Loucy (cell line): ENCODE results near the gene C9orf72.

Experiments
- H2AFZ ChIP-seq: fragments of 200-600 bp; sonication (generic); 2 replicates; pipeline ENCODE4 v1.6.0; 2016; ENCODE audit warnings: antibody characterized with exemption, mild to moderate bottlenecking, low read length, moderate library complexity
- H3F3A ChIP-seq: fragments of 200-600 bp; 2 replicates; pipeline ENCODE4 v1.6.0; 2016; ENCODE audit warnings: antibody characterized with exemption, low read depth, mild to moderate bottlenecking
- H3K27me3 ChIP-seq: fragments of 200-600 bp; sonication (generic); 2 replicates; pipeline ENCODE4 v1.6.1; 2014; ENCODE audit warnings: low read length, mild to moderate bottlenecking; ENCODE audit not compliant: insufficient read depth, poor library complexity, severe bottlenecking
- H3K36me3 ChIP-seq: fragments of 200-600 bp; sonication (generic); 2 replicates; pipeline ENCODE4 v1.6.1; 2016; ENCODE audit warnings: low read length; ENCODE audit not compliant: insufficient read depth
- H3K4me1 ChIP-seq: fragments of 200-600 bp; sonication (generic); 2 replicates; pipeline ENCODE4 v1.5.1; 2014; ENCODE audit warnings: low read length, mild to moderate bottlenecking; ENCODE audit not compliant: insufficient read depth, poor library complexity, severe bottlenecking
- H3K4me2 ChIP-seq: fragments of 200-600 bp; sonication (generic); 2 replicates; pipeline ENCODE4 v1.6.0; 2014; ENCODE audit warnings: antibody characterized with exemption, low read length, low read depth, mild to moderate bottlenecking; ENCODE audit not compliant: poor library complexity, severe bottlenecking
- H3K4me3 ChIP-seq: fragments of 200-600 bp; sonication (generic); 2 replicates; pipeline ENCODE4 v1.5.1; 2014; ENCODE audit warnings: low read length, mild to moderate bottlenecking, mixed read lengths; ENCODE audit not compliant: poor library complexity, severe bottlenecking
- H3K79me2 ChIP-seq: fragments of 200-600 bp; sonication (generic); 2 replicates; pipeline ENCODE4 v1.6.1; 2014; ENCODE audit warnings: low read length; ENCODE audit not compliant: insufficient read depth
- H3K9ac ChIP-seq: fragments of 200-600 bp; sonication (generic); 2 replicates; pipeline ENCODE4 v1.6.0; 2014; ENCODE audit warnings: mild to moderate bottlenecking, low read depth, low read length, moderate library complexity; ENCODE audit not compliant: poor library complexity, severe bottlenecking
- H3K9me2 ChIP-seq: fragments of 200-600 bp; sonication (generic); replicated peaks from 2 replicates; pipeline ENCODE4 v1.6.1; 2016; ENCODE audit warnings: low read depth, low read length, mixed read lengths
- H3K9me3 ChIP-seq: fragments of 200-600 bp; sonication (generic); 2 replicates; pipeline ENCODE4 v1.6.1; 2014; ENCODE audit warnings: mild to moderate bottlenecking, antibody characterized with exemption, low read length, low read depth; ENCODE audit not compliant: insufficient read depth
- H4K20me1 ChIP-seq: fragments of 200-600 bp; sonication (generic); 2 replicates; pipeline ENCODE4 v1.6.0; 2014; ENCODE audit warnings: antibody characterized with exemption, low read length, mild to moderate bottlenecking; ENCODE audit not compliant: insufficient read depth, poor library complexity, severe bottlenecking
- CTCF ChIP-seq: fragments of 200-600 bp; sonication (generic); conservative IDR thresholded peaks from 2 replicates; pipeline ENCODE4 v1.5.1; 2014; ENCODE audit warnings: mild to moderate bottlenecking, antibody characterized with exemption, low read length
- EZH2phosphoT487 ChIP-seq: fragments of 200-600 bp; IDR thresholded peaks from 2 replicates; pipeline ENCODE4 v1.6.1; 2018; ENCODE audit warnings: antibody characterized with exemption, mild to moderate bottlenecking, moderate library complexity, borderline replicate concordance

Gene C9orf72

GRCh38 chr9:27600256-27600655 is 27.0 kb upstream of the C9orf72 start:
- Histone ChIP-seq H3K36me3 (no peaks in the 10 kb centered on the region), H3K9ac (no peak overlapping the region)

GRCh38 chr9:27599870-27600238 is 26.6 kb upstream of the C9orf72 start:
- Histone ChIP-seq H3K4me3 (no peak overlapping the region), H3K9me3 (no peaks in the 10 kb centered on the region), H2AFZ (no peak overlapping the region), H3K79me2 (no peaks in the 10 kb centered on the region), H3K36me3 (no peaks in the 10 kb centered on the region), H3K9me2 (no peaks in the 10 kb centered on the region), H4K20me1 (no peaks in the 10 kb centered on the region), H3K27me3 (no peaks in the 10 kb centered on the region), H3K4me2 (no peak overlapping the region), H3F3A (no peaks in the 10 kb centered on the region), H3K4me1 (no peaks in the 10 kb centered on the region), H3K9ac (no peak overlapping the region)
- TF ChIP-seq EZH2phosphoT487 (no peak), CTCF (no peak)

More at GRCh38 chr9:27600256-27600655, 27.0 kb upstream of the C9orf72 start:
- Histone ChIP-seq H3K4me2 (no peak overlapping the region), H3K9me3 (no peaks in the 10 kb centered on the region), H3F3A (no peaks in the 10 kb centered on the region), H4K20me1 (no peaks in the 10 kb centered on the region), H3K4me3 (no peak overlapping the region), H3K4me1 (no peaks in the 10 kb centered on the region), H3K27me3 (no peaks in the 10 kb centered on the region), H3K9me2 (no peaks in the 10 kb centered on the region), H3K79me2 (no peaks in the 10 kb centered on the region), H2AFZ (no peak overlapping the region)
- no peak for TF ChIP-seq EZH2phosphoT487
- no peak for TF ChIP-seq CTCF

GRCh38 chr9:27599102-27599869 is 26.0 kb upstream of the C9orf72 start:
- Histone ChIP-seq H3K36me3 (no peaks in the 10 kb centered on the region), H3K9me2 (no peaks in the 10 kb centered on the region), H4K20me1 (no peaks in the 10 kb centered on the region), H3K4me3 (no peak overlapping the region), H3K4me2 (no peak overlapping the region), H2AFZ (no peak overlapping the region), H3K79me2 (no peaks in the 10 kb centered on the region), H3K9ac (no peak overlapping the region), H3F3A (no peaks in the 10 kb centered on the region), H3K4me1 (no peaks in the 10 kb centered on the region), H3K27me3 (no peaks in the 10 kb centered on the region), H3K9me3 (no peaks in the 10 kb centered on the region)
- TF ChIP-seq EZH2phosphoT487 (no peak), CTCF (no peak)
